ENCODE measurements around the gene INSYN1.
"Not testable (repeated sequence)": the region's sequence is repeated elsewhere in the genome, so short reads cannot be mapped to it uniquely, and the experiment has no call there.

INSYN1 gene

DNA sequence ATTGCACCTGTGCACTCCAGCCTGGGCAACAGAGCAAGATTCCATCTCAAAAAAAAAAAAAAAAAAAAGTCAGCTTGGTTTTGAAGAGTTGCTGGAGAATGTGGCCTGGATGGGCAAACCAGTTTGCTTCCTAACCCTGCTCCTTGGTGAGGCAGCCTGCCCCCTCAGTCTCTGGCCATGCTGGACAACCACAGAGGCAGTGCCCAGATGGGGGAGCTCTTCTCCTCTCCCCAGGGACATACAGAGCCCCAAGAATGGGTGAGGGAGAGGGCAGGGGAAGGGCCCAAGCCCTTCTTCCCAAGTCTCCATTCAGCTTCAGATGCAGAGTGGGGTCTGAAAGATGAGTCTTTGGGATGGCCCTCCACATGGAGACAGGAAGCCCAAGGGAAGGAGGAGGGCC lies 41.0 kb downstream of the INSYN1 start:
- no peak for DNase-seq

DNA sequence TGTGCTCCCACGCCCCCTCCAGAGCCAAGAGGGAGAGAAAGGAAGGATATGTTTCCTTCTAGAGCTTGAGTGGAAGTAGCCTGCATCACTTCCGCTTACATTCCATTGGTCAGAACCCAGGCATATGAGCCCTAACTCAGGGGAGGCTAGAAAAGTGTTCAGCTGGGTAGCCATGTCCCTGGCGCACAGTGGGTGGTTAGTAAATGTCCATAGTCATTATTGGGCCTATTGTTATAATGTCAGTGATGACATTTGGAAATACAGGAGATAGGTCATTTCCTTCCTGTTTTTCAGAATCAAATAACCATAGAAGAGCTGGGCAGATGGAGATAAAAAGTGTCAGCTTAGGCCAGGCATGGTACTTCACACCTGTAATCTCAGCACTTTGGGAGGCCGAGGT lies 41.6 kb downstream of the INSYN1 start:
- no peak for DNase-seq

GRCh38 chr15:73710321-73710720 lies 42.8 kb downstream of the INSYN1 start:
- DNase-seq: no peak

DNA sequence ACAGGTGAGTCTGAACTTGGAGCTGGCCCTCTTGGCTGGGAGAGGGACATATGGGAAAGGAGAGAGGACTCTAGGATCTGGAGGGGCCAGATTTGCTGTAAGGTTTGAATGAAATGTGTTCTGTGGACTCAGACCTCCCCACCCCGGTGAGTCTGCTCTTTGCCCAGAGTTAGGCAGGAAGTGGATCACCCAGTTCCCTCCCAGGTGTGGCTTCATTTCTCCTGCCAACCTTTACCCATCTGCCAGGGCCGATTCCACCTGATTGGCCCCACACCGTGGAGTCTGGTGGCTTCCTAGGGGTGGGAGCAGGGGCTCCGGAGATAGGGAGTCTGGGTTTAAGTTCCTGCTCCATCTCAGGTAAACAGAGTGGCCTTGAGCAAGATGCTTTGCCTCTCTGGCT lies 43.5 kb downstream of the INSYN1 start:
- DNase-seq: no peak

DNA sequence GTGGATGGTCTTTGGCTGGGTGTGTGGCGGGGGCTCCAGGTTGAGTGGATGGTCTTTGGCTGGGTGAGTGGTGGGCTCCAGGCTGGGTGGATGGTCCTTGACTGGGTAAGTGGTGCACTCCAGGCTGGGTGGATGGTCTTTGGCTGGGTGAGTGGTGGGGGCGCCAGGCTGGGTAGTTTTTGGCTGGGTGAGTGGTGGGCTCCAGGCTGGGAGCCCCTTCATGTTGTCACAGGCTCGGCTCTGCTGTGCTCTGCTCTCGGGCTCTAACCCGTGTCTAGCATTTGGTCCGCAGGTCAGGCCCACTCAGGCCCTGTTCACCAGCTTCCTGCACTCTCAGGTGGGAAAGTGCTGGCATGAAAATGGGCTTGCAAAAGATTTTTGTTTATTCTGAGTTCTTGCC lies 43.9 kb downstream of the INSYN1 start:
- no peak for DNase-seq

DNA sequence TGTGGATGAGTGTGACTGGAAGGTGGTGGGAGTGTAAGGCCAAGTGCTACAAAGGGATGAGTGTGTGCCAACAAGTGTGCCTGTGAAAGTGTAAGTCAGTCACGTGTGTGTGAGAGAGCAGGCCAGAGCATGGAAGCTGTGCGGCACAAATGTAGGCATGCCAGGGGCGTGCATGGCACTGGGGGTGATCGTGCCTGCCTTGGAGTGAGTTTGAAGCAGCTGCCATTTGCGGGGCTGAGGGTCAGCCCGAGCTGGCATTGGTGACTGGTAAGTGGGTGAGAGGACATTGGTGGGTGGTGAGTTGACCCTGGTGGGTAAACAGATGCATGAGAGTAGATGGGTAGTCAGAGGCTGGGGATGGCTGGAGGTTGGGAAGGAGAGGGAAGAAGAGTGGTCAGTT lies 44.5 kb downstream of the INSYN1 start:
- no peak for DNase-seq

GRCh38 chr15:73704869-73705645 lies 48.1 kb downstream of the INSYN1 start:
- DNase-seq: no peak

DNA sequence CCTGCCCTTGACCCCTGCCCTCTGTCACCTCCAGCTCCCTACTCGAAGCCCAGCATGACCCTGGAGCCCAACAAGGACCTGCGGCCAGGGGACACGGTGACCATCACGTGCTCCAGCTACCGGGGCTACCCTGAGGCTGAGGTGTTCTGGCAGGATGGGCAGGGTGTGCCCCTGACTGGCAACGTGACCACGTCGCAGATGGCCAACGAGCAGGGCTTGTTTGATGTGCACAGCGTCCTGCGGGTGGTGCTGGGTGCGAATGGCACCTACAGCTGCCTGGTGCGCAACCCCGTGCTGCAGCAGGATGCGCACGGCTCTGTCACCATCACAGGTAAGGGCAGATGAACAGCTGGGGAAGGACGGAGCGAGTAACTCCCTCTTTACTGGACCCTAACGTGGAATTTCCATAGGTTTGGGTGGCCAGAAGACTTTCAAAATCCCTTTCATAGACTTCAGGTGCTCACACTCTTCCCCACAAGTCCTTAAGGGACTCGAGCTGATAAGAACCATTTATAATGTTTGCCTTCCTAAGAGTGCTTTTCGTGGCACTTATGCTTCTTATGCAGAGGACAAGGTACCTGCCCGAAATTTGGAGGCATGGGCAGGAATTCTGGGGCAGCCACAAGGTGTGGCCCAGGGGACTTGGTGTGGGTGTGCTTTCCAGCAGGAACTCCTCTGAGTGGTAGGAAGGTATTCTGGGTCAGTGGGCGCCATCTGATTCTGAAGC lies 48.8 kb downstream of the INSYN1 start:
- not testable (repeated sequence) for DNase-seq

DNA sequence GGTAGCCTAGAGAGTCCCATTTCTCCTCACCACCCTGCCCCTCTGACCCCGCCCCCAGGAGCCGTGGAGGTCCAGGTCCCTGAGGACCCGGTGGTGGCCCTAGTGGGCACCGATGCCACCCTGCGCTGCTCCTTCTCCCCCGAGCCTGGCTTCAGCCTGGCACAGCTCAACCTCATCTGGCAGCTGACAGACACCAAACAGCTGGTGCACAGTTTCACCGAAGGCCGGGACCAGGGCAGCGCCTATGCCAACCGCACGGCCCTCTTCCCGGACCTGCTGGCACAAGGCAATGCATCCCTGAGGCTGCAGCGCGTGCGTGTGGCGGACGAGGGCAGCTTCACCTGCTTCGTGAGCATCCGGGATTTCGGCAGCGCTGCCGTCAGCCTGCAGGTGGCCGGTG lies 49.5 kb downstream of the INSYN1 start:
- DNase-seq: not testable (repeated sequence)

DNA sequence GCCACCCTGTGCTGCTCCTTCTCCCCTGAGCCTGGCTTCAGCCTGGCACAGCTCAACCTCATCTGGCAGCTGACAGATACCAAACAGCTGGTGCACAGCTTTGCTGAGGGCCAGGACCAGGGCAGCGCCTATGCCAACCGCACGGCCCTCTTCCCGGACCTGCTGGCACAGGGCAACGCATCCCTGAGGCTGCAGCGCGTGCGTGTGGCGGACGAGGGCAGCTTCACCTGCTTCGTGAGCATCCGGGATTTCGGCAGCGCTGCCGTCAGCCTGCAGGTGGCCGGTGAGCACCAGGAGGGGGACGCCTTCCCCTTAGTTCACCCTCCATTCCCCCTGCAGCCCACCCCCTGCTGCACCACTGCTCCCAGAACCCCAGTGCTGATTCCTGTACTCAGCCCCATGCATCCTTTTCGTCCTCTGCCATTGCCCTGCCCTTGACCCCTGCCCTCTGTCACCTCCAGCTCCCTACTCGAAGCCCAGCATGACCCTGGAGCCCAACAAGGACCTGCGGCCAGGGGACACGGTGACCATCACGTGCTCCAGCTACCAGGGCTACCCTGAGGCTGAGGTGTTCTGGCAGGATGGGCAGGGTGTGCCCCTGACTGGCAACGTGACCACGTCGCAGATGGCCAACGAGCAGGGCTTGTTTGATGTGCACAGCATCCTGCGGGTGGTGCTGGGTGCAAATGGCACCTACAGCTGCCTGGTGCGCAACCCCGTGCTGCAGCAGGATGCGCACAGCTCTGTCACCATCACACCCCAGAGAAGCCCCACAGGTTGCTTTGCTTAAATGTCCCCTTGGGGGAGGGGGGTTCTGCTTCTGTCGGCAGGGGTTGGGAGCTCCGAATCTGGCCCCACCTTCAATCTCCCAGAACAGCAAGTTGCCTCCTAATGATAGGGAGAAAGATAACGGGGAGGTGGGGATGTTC lies 50.6 kb downstream of the INSYN1 start:
- DNase-seq: not testable (repeated sequence)

DNA sequence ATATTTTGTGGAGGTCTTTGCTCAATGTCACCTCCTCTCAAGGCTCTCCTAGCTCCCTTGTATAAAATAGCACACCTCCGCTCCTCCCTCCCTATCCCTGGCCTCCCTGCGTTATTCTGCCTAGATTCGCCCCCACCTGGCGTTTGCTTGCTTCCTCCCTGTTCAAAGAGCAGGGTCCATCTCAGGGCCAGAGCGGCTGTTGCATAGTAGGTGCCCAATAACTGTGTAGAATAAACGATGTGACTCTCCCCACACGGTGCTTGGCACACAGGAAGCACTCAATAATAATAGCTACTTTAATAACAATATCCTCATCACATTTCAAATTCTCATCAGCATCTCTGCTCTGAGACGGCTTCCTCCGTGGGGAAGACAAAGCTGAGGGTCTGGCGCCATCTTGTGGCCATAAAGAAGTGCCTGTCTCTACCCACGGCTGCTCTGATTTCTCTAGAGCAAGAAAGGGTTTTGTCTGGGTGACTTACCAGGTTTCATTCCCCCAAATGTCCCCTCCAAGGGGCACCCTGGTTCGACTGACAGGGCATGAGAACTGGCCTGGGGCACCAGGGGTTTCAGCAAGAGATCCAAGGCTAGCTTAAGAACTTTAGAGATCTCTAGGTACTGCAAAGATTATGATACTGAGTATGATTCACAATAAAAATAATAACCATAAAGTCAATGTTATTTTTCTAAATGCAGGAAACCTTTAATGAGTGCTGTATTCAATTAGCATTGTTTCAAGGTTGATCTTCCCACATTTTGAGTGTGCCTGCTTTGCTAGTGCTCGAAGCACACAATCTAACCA lies 52.9 kb downstream of the INSYN1 start:
- peak; percentile 35 for DNase-seq

DNA sequence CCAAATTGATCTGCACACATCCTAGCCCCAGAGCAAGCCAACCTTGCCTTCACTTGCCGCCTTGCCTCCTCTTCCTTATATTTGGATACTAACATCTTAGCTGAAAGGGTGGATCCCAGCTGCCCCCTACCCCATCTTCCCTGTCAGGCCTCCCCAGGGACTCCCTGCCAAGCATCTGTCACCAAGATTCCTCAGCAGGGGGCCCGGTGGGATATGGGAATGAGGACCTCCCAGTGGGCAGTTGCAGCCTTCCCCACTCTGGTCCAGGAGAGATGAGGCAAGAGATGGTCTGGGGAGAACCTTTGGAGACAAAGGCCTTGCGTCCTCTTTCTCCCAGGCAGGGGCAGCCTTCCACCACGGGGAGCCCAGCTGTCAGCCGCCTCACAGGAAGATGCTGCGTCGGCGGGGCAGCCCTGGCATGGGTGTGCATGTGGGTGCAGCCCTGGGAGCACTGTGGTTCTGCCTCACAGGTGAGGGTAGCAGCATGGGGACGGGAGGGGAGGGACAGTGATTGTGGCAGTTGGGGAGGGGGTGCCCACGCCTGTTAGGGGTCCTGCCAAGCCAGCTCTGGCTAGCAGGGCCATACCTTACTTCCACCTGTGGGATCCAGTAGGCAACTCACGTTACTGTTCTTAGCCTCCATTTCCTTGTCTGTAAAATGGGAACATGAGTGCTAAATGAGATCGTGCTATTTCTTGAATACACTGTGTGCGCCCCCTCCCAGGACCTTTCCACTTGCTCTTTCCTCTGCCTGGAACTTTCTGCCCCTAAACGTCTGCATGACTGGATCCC lies 53.7 kb downstream of the INSYN1 start:
- no peak for DNase-seq

DNA sequence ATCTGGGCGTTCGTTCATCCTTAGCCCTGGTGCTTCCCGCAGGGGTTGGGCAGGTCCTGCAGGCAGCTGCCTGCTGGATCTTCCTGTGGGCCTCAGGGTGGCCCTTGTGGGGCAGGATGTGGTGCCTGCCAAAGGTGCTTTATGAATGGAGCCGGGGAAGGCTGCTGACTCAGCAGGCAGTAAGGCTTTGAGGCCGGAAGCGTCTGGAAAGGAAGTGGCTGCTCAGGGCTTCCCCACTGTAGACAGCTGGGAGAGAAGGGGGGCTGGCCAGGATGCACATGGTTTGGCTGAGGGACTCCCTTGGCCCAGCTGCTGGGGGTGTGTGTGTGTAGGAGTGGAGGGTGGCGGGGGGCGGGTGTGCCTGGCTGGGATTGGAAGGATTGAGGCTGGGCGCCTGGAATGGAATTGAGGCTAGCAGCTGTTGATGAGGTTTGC lies 56.1 kb downstream of the INSYN1 start:
- DNase-seq: peak; percentile 50

DNA sequence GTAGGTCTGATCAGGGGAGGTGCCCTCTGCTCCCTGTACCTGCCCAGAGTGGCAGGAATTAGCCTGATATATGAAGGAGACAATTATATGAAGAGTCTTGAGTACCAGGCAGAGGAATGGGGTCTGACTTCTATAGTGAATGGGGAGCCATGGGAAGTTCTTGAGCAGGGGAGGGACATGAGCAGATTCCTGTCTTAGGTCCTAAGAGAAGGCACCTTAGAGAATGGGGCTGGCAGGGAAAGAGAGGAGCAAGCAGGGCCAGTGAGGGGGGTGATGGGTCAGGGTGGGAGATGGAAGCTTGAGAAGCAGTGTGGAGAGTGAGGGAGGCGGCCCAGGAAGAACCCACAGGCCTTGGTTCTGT lies 56.5 kb downstream of the INSYN1 start:
- no peak for DNase-seq

GRCh38 chr15:73695773-73696640 lies 57.1 kb downstream of the INSYN1 start:
- DNase-seq: no peak

GRCh38 chr15:73694419-73694818 lies 58.7 kb downstream of the INSYN1 start:
- DNase-seq: no peak

DNA sequence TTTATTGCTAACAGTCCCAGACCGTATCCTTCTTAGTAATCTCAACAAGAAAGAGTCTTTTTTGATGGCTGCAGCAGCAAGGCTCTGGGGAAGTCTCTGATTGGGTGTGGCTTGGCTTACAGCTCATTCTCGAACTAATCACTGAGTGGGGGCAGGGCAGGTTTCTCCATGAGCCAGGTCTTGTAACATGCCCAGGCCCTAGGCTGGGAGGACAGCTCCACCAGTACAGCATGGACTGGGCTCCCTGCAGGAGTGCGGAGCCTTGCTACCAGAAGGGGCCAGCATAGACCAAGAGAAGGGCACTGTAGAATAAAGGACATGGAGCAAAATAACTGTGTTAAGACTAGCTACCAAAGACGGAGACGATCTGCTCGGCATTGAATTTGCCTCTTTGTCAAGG lies 61.8 kb downstream of the INSYN1 start:
- DNase-seq: no peak

DNA sequence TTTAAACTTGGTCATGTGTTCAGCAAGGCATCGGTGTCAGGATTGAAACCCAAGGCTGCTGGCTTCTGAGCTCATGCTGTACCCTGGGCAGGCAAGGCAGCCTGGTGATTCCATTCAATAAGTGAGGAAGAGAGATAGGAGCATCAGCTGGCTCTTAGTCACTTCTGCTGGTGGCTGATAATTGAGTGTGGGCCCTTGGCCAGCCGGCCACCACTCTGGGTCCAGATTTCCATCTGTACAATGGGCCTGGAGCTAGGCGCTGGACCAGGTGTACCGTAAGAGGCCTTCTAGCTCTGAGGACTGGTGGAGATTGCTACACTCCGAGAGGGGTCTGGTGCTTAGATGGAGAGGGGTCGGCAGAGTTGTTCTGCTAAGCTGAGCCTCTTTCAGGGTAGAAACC lies 64.7 kb downstream of the INSYN1 start:
- DNase-seq: no peak

DNA sequence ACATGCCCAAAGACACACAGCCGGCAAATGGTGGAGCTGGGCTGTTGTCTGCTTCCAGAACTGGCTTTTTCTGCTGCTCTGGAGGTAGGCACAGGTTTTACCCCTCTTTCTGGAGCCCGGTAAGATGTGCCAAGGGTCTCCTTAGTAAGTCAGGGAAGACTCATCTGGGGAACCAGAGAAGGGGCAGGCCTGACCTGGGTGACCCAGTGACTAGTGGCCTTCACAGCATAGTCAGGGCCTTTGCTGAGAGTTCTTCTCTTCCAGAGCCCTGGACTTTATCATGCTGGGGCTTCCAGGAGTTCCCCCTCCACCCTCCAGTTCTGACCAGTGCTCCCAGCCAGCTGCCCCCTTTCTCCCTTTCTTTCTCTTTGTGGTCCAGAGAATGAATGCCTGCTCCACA lies 65.8 kb downstream of the INSYN1 start:
- DNase-seq: no peak

- no peak for DNase-seq
These were observed 66.3 kb downstream of the INSYN1 start for GRCh38 chr15:73686781-73687256.

Data from right kidney (tissue), 1 donor.